Vagina (tissue), 2 donors: ENCODE results near the gene CDAN1. TPM values are rescaled to one million over a fixed set of nuclear protein-coding genes. Genes with fewer than 3 reads are reported as not detected.

Source experiments
- DNase-seq, 2 donors: peaks; one replicate each; pipeline ENCODE4 v3.0.0-alpha.2; 2017; ENCODE audit errors: extremely low spot score in 2 of 2
- H3K27ac ChIP-seq: fragments of 200-600 bp; sonication (generic); one replicate; pipeline ENCODE4 v1.5.1; 2019
- H3K27me3 ChIP-seq: fragments of 200-600 bp; sonication (generic); one replicate; pipeline ENCODE4 v1.5.1; 2019
- H3K36me3 ChIP-seq, 2 donors: fragments of 200-600 bp; sonication (generic); one replicate each; pipeline ENCODE4 v1.5.1; 2017 to 2019
- H3K4me1 ChIP-seq: fragments of 200-600 bp; sonication (generic); one replicate; pipeline ENCODE4 v1.5.1; 2019
- H3K4me3 ChIP-seq, 2 donors: fragments of 200-600 bp; sonication (generic); 1 replicate in 1 of 2; 2 replicates in 1 of 2; pipeline ENCODE4 v1.5.1; 2016 to 2019
- H3K9me3 ChIP-seq: fragments of 200-600 bp; sonication (generic); one replicate; pipeline ENCODE4 v1.5.1; 2019
- CTCF ChIP-seq, 3 experiments: fragments of 450-650 bp in 2 of 3; fragments of 200-600 bp in 1 of 3; sonication (generic) in 1 of 3; IDR thresholded peaks; one replicate each; pipeline ENCODE4 v1.5.1; 2017 to 2019; ENCODE audit warnings: antibody characterized with exemption in 3 of 3, mild to moderate bottlenecking in 2 of 3, moderate library complexity in 2 of 3
- POLR2A ChIP-seq, 2 donors: fragments of 450-650 bp; IDR thresholded peaks; one replicate each; pipeline ENCODE4 v1.6.1; 2017; ENCODE audit warnings: antibody characterized with exemption in 2 of 2, mild to moderate bottlenecking in 2 of 2, moderate library complexity in 2 of 2
- POLR2AphosphoS5 ChIP-seq, 2 donors: sonication (generic); formaldehyde crosslinking; IDR thresholded peaks; one replicate each; pipeline ENCODE4 v1.9.0; 2017; ENCODE audit warnings: antibody characterized with exemption in 2 of 2, mild to moderate bottlenecking in 2 of 2, low read depth in 1 of 2; ENCODE audit not compliant: insufficient read depth in 1 of 2
- intact Hi-C: fragments of 100-400 bp; cut with DNase I; formaldehyde crosslinking; loops from one replicate; pipeline ENCODE4 v1.15.1; 2023
- total RNA-seq: library from RNA; depleted of rRNA; stranded (reverse); fragments of >200 nt; gene quantifications from one replicate; pipeline ENCODE4 v1.2.3, GENCODE V29; 2016

Gene CDAN1
- total RNA-seq, 1 donor from 2014 or later, result 10.3 TPM

GRCh38 chr15:42737529-42738328, 801 bp upstream of the CDAN1 start:
- Histone ChIP-seq H3K27me3 (no peaks in the 10 kb centered on the region), H3K4me1 (peaks cover 22% of the 10 kb centered on the region), H3K27ac (peak overlapping the region; percentile 83), H3K4me3 (peak overlapping the region; percentile 76 to 83), H3K9me3 (no peaks in the 10 kb centered on the region), H3K36me3 (peaks cover 0 to 24% of the 10 kb centered on the region in 2 donors)
- DNase-seq, result no peak
- no peak for TF ChIP-seq POLR2A (IDR thresholded peaks at IDR 0.05)
- no peak for TF ChIP-seq CTCF (IDR thresholded peaks at IDR 0.05)
- TF ChIP-seq POLR2AphosphoS5 (IDR thresholded peaks at IDR 0.05; ENCODE audit: insufficient read depth in 1 of 2, low read depth in 1 of 2), result no peak
- intact Hi-C loops, result no loop called here

- H3K27me3 ChIP-seq, result no peaks in the 10 kb centered on the region
- no peak for DNase-seq
- H3K9me3 ChIP-seq, result no peaks in the 10 kb centered on the region
- H3K36me3 ChIP-seq, result peaks cover 0 to 38% of the 10 kb centered on the region in 2 donors
- H3K4me3 ChIP-seq, result peak overlapping the region; percentile 76 to 83
- TF ChIP-seq POLR2A (IDR thresholded peaks at IDR 0.05), result no peak
- TF ChIP-seq POLR2AphosphoS5 (IDR thresholded peaks at IDR 0.05; ENCODE audit: insufficient read depth in 1 of 2, low read depth in 1 of 2), result no peak
- TF ChIP-seq CTCF (IDR thresholded peaks at IDR 0.05), result no peak
- intact Hi-C loops, result no loop called here
- peak overlapping the region; percentile 83 for H3K27ac ChIP-seq
- H3K4me1 ChIP-seq, result peaks cover 22% of the 10 kb centered on the region
Observed at GRCh38 chr15:42736178-42736792, 643 bp downstream of the CDAN1 start.

GRCh38 chr15:42735382-42736165, 1.4 kb downstream of the CDAN1 start:
- intact Hi-C loops, result no loop called here
- DNase-seq, result peak in 1 of 2 donors; percentile 87

GRCh38 chr15:42734076-42734672, 2.8 kb downstream of the CDAN1 start:
- Histone ChIP-seq H3K27ac (no peak overlapping the region), H3K27me3 (no peaks in the 10 kb centered on the region), H3K4me3 (no peak overlapping the region), H3K36me3 (peaks cover 0 to 56% of the 10 kb centered on the region in 2 donors), H3K4me1 (peaks cover 22% of the 10 kb centered on the region), H3K9me3 (no peaks in the 10 kb centered on the region)
- intact Hi-C loops, result no loop called here
- DNase-seq, result no peak
- TF ChIP-seq CTCF (IDR thresholded peaks at IDR 0.05), result no peak
- TF ChIP-seq POLR2A (IDR thresholded peaks at IDR 0.05), result no peak
- TF ChIP-seq POLR2AphosphoS5 (IDR thresholded peaks at IDR 0.05; ENCODE audit: insufficient read depth in 1 of 2, low read depth in 1 of 2), result no peak

More at GRCh38 chr15:42735382-42736165, 1.4 kb downstream of the CDAN1 start:
- Histone ChIP-seq H3K4me3 (peak overlapping the region; percentile 76 to 83), H3K27me3 (no peaks in the 10 kb centered on the region), H3K9me3 (no peaks in the 10 kb centered on the region), H3K4me1 (peaks cover 22% of the 10 kb centered on the region), H3K36me3 (peaks cover 0 to 42% of the 10 kb centered on the region in 2 donors), H3K27ac (peak overlapping the region; percentile 83)
- TF ChIP-seq POLR2A (IDR thresholded peaks at IDR 0.05) (no peak), CTCF (IDR thresholded peaks at IDR 0.05) (no peak), POLR2AphosphoS5 (IDR thresholded peaks at IDR 0.05; ENCODE audit: insufficient read depth in 1 of 2, low read depth in 1 of 2) (no peak)
